ENCODE measurements around the gene RPL36A. TPM values are rescaled to one million over a fixed set of nuclear protein-coding genes. Genes with fewer than 3 reads are reported as not detected.

Gene RPL36A
- total and polyA plus RNA-seq, 9 of the 15 experiments (the other 6 are each of a cell fraction or from before 2014, with no cell fraction given) = 412 to 4,539 (median 3,209) TPM

- TF ChIP-seq SMAD3 (CRISPR knock-in tag; conservative IDR thresholded peaks at IDR 0.05) (no peak), ZNF318 (IDR thresholded peaks at IDR 0.05; ENCODE audit: borderline replicate concordance in 1 of 2, low read depth in 1 of 2) (no peak), MIER1 (IDR thresholded peaks at IDR 0.05; ENCODE audit: low read depth) (no peak), ZNF512 (tag; IDR thresholded peaks at IDR 0.05) (no peak), ZNF699 (CRISPR knock-in tag; IDR thresholded peaks at IDR 0.05; ENCODE audit: insufficient replicate concordance) (no peak), CBX5 (IDR thresholded peaks at IDR 0.05; ENCODE audit: borderline replicate concordance, low read depth) (no peak), ZNF449 (CRISPR knock-in tag; IDR thresholded peaks at IDR 0.05) (no peak), SIN3B (IDR thresholded peaks at IDR 0.05; ENCODE audit: low read depth) (peak; percentile 22; the same call in 1 of the 2 replicates)
These were observed 42.2 kb upstream of the RPL36A start, which contains the start of gene TIMM8A (continued) for GRCh38 chrX:101348452-101349192.

All from K562 (cell line).